ENCODE data around the gene SELPLG. TPM values are rescaled to one million over a fixed set of nuclear protein-coding genes. Genes with fewer than 3 reads are reported as not detected.
A peak's percentile ranks its signal among the peaks of the same experiment; 100 is the strongest.

SELPLG gene
- total and polyA plus RNA-seq, 2 donors (not counting 1 experiment from before 2014, with no cell fraction given): 6.1 to 8.0 TPM

DNA sequence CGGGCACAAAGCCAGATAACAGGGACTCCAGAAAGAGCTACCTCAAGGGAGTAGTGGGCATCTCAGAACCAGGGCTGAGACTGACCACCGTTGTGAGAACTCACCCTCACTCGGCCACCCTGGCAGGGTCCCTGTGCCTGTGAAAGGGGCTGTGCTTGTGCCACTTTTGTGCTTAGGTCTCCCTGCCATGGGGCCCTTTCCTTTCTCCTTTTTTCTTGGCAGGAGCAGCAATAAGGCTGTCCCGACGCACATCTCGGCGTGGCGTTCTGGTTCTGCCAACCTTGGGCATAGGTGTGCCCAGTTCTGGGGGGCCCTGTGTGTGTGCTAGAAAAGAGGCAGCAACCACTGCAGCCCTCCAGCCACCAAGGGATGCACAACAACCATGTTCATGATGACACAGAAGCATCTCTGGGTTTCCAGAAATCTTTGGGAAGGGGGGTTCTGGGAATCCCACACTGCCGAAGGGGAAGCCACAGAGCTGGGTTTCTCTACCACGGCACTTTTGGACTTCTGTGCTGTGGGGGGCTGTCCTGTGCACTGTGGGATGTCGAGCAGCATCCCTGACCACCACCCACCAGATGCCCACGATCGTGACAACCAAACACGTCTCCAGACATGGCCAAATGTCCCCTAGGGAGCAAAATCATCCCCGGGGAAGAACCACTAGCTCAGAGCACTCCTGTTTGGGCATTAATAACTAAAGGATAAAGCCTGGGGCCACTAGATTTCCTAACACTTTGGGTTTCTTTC, 22.7 kb downstream of the SELPLG start:
- ATAC-seq (ENCODE audit: low read depth) (no peak), DNase-seq (no peak)
- no peak overlapping the region for H3K9ac ChIP-seq (ENCODE audit: low read length)
- TF ChIP-seq EZH2 (IDR thresholded peaks at IDR 0.05; ENCODE audit: borderline replicate concordance, insufficient read depth, low read depth, low read length, poor library complexity, severe bottlenecking) (no peak), CTCF (IDR thresholded peaks at IDR 0.05) (no peak)
- CTCF ChIA-PET: interaction anchor here (0.7 to 13.8 kb wide), 11 partner anchors 9 to 339 kb away, joined by 3 to 431 read pairs (median 4); partner anchors contain the start of genes ISCU and SELPLG
- no peaks in the 10 kb centered on the region for H4K20me1 ChIP-seq (ENCODE audit: control insufficient read depth, insufficient read depth, low read length, poor library complexity, severe bottlenecking)
- POLR2A ChIA-PET: no interaction called here
- H3K27me3 ChIP-seq (replicated peaks in 1 of 4; ENCODE audit: control extremely low read depth in 1 of 4, control insufficient read depth in 3 of 4, insufficient read depth in 4 of 4, low read length in 3 of 4): peaks cover 0 to 12% (median 2%) of the 10 kb centered on the region in 4 experiments
- 94% methylated on average over 8 of the region's 15 CpGs for WGBS (ENCODE audit: insufficient coverage)
- H3K79me2 ChIP-seq (ENCODE audit: control insufficient read depth, insufficient read depth, low read length): no peaks in the 10 kb centered on the region
- peaks cover 0 to 13% (median 5%) of the 10 kb centered on the region in 3 donors for H3K9me3 ChIP-seq (ENCODE audit: control extremely low read depth in 1 of 3, control insufficient read depth in 2 of 3, insufficient read depth in 1 of 3, low read length in 2 of 3)
- H3K4me1 Mint-ChIP-seq: peaks cover 33% of the 10 kb centered on the region
- H3K9me3 Mint-ChIP-seq (ENCODE audit: insufficient read depth): no peaks in the 10 kb centered on the region
- H3K27ac Mint-ChIP-seq: no peak overlapping the region
- no peak overlapping the region for H3K4me3 ChIP-seq (ENCODE audit: control extremely low read depth in 1 of 5, extremely low read depth in 1 of 5, insufficient read depth in 1 of 5, low read depth in 2 of 5, low read length in 4 of 5)
- H3K4me2 ChIP-seq (replicated peaks; ENCODE audit: low read depth, low read length, poor library complexity, severe bottlenecking): no peak overlapping the region
- peaks cover 14 to 24% of the 10 kb centered on the region in 2 donors for H3K4me1 ChIP-seq (ENCODE audit: control insufficient read depth in 2 of 2, insufficient read depth in 2 of 2, low read length in 2 of 2)
- no peaks in the 10 kb centered on the region for H3K36me3 ChIP-seq (replicated peaks in 1 of 2; ENCODE audit: control extremely low read depth in 1 of 2, control insufficient read depth in 1 of 2, extremely low read depth in 1 of 2, insufficient read depth in 2 of 2, low read length in 1 of 2)
- H3K27me3 Mint-ChIP-seq: peaks cover 10% of the 10 kb centered on the region
- no peak overlapping the region for H3K4me3 Mint-ChIP-seq
- intact Hi-C loops (cut with micrococcal nuclease): no loop called here
- H3K27ac ChIP-seq (ENCODE audit: low read length in 2 of 2): no peak overlapping the region
- no peak overlapping the region for H2AFZ ChIP-seq (ENCODE audit: insufficient read depth, low read depth, low read length, poor library complexity, severe bottlenecking)

DNA sequence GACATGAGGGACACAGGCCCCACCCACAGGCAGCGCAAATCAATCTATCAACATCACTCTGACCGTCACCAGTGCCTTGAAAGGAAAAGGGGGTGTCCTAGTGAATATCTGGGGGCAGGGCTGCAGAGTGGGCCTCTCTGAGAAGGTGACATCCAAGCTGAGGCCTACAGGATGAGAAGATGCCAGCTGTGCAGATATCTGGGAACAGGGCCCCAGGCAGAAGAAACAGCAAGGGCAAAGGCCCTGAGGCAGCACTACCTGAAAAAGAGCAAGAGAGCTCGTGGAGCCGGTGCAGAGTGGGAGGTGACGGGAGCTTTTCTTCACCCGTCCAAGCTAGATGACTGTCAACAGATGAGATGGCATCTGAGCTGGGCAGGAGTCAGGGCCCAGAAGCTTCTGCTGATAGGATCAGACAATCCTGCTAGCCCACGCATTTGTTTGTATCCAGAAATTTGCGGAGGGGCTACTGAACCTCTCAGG, 23.3 kb downstream of the SELPLG start:
- ChIA-PET CTCF (interaction anchor here (1.3 to 13.8 kb wide), 6 partner anchors 24 to 340 kb away, joined by 3 to 431 read pairs (median 54); partner anchors contain the start of gene SELPLG), POLR2A (no interaction called here)
- ATAC-seq (ENCODE audit: low read depth): no peak
- intact Hi-C loops (cut with micrococcal nuclease): no loop called here
- H3K36me3 ChIP-seq (replicated peaks in 1 of 2; ENCODE audit: control extremely low read depth in 1 of 2, control insufficient read depth in 1 of 2, extremely low read depth in 1 of 2, insufficient read depth in 2 of 2, low read length in 1 of 2): no peaks in the 10 kb centered on the region
- H3K4me3 ChIP-seq (ENCODE audit: control extremely low read depth in 1 of 5, extremely low read depth in 1 of 5, insufficient read depth in 1 of 5, low read depth in 2 of 5, low read length in 4 of 5): no peak overlapping the region
- H3K27me3 ChIP-seq (replicated peaks in 1 of 4; ENCODE audit: control extremely low read depth in 1 of 4, control insufficient read depth in 3 of 4, insufficient read depth in 4 of 4, low read length in 3 of 4): peaks cover 0 to 12% (median 2%) of the 10 kb centered on the region in 4 experiments
- peaks cover 0 to 7% (median 0%) of the 10 kb centered on the region in 3 donors for H3K9me3 ChIP-seq (ENCODE audit: control extremely low read depth in 1 of 3, control insufficient read depth in 2 of 3, insufficient read depth in 1 of 3, low read length in 2 of 3)
- no peak for DNase-seq
- WGBS (ENCODE audit: insufficient coverage): 94% methylated on average over 6 of the region's 8 CpGs
- TF ChIP-seq EZH2 (IDR thresholded peaks at IDR 0.05; ENCODE audit: borderline replicate concordance, insufficient read depth, low read depth, low read length, poor library complexity, severe bottlenecking): no peak
- no peak for TF ChIP-seq CTCF (IDR thresholded peaks at IDR 0.05)
- peak overlapping the region; percentile 26 for H3K27ac Mint-ChIP-seq
- no peaks in the 10 kb centered on the region for H4K20me1 ChIP-seq (ENCODE audit: control insufficient read depth, insufficient read depth, low read length, poor library complexity, severe bottlenecking)
- H3K27ac ChIP-seq (ENCODE audit: low read length in 2 of 2): no peak overlapping the region
- H3K9me3 Mint-ChIP-seq (ENCODE audit: insufficient read depth): no peaks in the 10 kb centered on the region
- no peak overlapping the region for H3K4me3 Mint-ChIP-seq
- H3K4me1 Mint-ChIP-seq: peaks cover 28% of the 10 kb centered on the region
- peaks cover 10% of the 10 kb centered on the region for H3K27me3 Mint-ChIP-seq
- no peak overlapping the region for H2AFZ ChIP-seq (ENCODE audit: insufficient read depth, low read depth, low read length, poor library complexity, severe bottlenecking)
- peaks cover 14 to 23% of the 10 kb centered on the region in 2 donors for H3K4me1 ChIP-seq (ENCODE audit: control insufficient read depth in 2 of 2, insufficient read depth in 2 of 2, low read length in 2 of 2)
- no peaks in the 10 kb centered on the region for H3K79me2 ChIP-seq (ENCODE audit: control insufficient read depth, insufficient read depth, low read length)
- H3K4me2 ChIP-seq (replicated peaks; ENCODE audit: low read depth, low read length, poor library complexity, severe bottlenecking): no peak overlapping the region
- no peak overlapping the region for H3K9ac ChIP-seq (ENCODE audit: low read length)
